SU-DHL-6 (cell line): ENCODE measurements around the gene GARRE1.

Experiments used
- EZH2phosphoT487 ChIP-seq: fragments of 200-600 bp; sonication (generic), shearing (Covaris generic); conservative IDR thresholded peaks from 2 replicates; pipeline ENCODE4 v1.6.1; 2018; ENCODE audit warnings: mild to moderate bottlenecking, antibody characterized with exemption, low read length, moderate library complexity, mixed read lengths
- TF ChIP-seq, protein P1 (sequence below): fragments of 200-600 bp; sonication (generic); IDR thresholded peaks from one replicate; pipeline ENCODE4 v1.5.1; 2017; ENCODE audit warnings: antibody characterized with exemption, mild to moderate bottlenecking, low read length, moderate library complexity; ENCODE audit not compliant: insufficient read depth, poor library complexity, severe bottlenecking

DNA sequence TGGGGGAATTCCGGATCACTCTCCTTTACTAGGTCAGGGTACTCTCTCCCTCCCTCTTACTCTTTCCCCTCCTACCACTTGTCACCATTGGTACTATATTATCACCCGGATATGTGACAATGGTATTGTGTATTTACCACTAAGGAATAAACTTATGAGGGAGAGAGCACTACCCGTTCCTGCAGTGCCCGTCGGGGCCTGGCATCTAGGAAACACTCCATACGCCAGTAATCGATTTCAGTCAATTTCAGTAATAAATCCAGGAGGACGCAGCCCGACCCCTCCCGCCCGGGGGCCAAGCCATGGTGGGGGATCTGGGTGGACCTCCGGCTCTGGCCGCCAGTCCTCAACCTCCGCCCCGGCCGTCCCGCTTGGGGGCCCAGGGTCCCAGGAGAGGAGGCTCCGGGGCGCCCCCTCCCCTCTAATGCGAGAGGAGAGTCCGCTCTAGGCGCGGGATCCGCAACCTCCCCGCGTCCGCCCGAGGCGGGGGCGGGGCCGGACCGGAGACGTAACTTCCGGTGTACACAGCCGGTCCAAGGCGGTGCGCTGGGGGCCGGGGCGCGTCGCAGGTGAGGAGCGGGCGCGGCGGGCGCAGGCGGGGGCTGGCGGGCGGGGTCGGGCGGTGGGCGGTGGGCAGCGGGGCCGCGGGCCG is at the start of gene GARRE1:
- TF ChIP-seq, protein P1, sequence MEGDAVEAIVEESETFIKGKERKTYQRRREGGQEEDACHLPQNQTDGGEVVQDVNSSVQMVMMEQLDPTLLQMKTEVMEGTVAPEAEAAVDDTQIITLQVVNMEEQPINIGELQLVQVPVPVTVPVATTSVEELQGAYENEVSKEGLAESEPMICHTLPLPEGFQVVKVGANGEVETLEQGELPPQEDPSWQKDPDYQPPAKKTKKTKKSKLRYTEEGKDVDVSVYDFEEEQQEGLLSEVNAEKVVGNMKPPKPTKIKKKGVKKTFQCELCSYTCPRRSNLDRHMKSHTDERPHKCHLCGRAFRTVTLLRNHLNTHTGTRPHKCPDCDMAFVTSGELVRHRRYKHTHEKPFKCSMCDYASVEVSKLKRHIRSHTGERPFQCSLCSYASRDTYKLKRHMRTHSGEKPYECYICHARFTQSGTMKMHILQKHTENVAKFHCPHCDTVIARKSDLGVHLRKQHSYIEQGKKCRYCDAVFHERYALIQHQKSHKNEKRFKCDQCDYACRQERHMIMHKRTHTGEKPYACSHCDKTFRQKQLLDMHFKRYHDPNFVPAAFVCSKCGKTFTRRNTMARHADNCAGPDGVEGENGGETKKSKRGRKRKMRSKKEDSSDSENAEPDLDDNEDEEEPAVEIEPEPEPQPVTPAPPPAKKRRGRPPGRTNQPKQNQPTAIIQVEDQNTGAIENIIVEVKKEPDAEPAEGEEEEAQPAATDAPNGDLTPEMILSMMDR: no peak
- TF ChIP-seq EZH2phosphoT487: no peak
